GM08714 (cell line): ENCODE data around the gene MMD.

Experiments used
- H3K4me3 ChIP-seq: fragments of 200-500 bp; sonication (Bioruptor generic); 2 replicates; pipeline ENCODE4 v1.5.1; 2014; ENCODE audit warnings: mild to moderate bottlenecking, low read length, inconsistent platforms
- ZNF274 ChIP-seq: IDR thresholded peaks from 2 replicates; pipeline ENCODE4 v1.6.1; 2012; ENCODE audit warnings: mild to moderate bottlenecking, low read depth, low read length

The MMD gene

GRCh38 chr17:55345132-55345531 is 76.5 kb downstream of the MMD start:
- TF ChIP-seq ZNF274: no peak
- H3K4me3 ChIP-seq: no peak overlapping the region

GRCh38 chr17:55344514-55344997 is 77.1 kb downstream of the MMD start:
- no peak for TF ChIP-seq ZNF274
- no peak overlapping the region for H3K4me3 ChIP-seq

GRCh38 chr17:55343900-55344513 is 77.6 kb downstream of the MMD start:
- no peak for TF ChIP-seq ZNF274
- no peak overlapping the region for H3K4me3 ChIP-seq

GRCh38 chr17:55342800-55343585 is 78.6 kb downstream of the MMD start:
- TF ChIP-seq ZNF274: no peak
- H3K4me3 ChIP-seq: no peak overlapping the region
